ENCODE measurements around the gene DACH1. TPM values are rescaled to one million over a fixed set of nuclear protein-coding genes. Genes with fewer than 3 reads are reported as not detected.

DACH1 gene
- total and polyA plus RNA-seq, 2 donors from 2014 or later: 5.3 to 10.4 TPM

DNA sequence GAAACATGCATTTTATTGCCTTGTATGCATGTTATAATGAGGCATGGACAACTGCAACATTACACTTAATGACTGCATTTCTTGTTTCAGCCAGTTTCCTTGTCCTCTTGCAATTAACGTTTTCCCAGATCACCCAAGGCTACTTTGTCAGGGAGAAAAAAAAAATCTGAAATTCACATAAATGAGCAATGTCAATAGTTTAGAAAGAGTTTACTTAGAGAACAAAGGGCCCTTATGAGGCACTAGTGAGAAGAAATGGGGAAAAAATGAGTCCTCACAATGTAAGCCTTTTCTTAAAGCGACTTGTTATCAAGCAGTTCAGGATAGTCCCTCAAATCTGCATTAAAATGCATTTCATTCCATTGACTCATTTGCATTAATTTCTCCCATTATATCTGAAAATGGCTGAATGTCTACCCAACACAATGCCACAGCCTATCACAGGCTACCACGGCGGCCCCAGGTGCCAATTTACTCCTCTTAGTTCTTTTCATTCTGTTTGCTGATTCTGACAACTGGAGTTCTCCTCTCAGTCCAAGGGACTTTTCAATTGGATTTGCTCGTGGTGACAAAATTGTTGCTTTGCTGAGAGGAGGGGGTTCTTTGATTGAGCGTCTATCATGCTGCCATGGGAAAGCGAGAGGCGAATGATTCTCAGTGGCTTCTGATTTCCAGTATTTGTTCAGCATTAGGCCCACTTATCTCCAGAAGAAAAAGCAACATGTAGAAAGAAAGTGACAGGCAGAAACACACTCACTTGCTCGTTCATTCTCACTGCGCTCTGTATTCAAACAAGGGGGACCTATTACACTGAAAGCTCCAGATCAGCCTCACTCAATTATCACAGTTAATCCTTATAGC lies 107.1 kb downstream of the DACH1 start:
- no peak overlapping the region for H3K9ac ChIP-seq (ENCODE audit: low read length in 3 of 3)
- H3K36me3 ChIP-seq (ENCODE audit: control insufficient read depth in 2 of 3, insufficient read depth in 3 of 3, low read length in 3 of 3): no peaks in the 10 kb centered on the region
- H3K4me3 ChIP-seq (ENCODE audit: low read length in 3 of 3): no peak overlapping the region
- H3K4me1 ChIP-seq (ENCODE audit: control insufficient read depth in 2 of 3, insufficient read depth in 2 of 3, low read depth in 1 of 3, low read length in 3 of 3): peaks cover 0 to 10% (median 7%) of the 10 kb centered on the region in 3 donors
- peak in 2 of 5 donors; percentile 68 to 70 for DNase-seq
- FAIRE-seq: no peak
- H3K27ac ChIP-seq (ENCODE audit: low read depth in 2 of 2, low read length in 2 of 2): peak overlapping the region in 1 of 2 donors; percentile 32
- H3K27me3 ChIP-seq (ENCODE audit: control insufficient read depth, insufficient read depth, low read length): no peaks in the 10 kb centered on the region
- H3K9me3 ChIP-seq (ENCODE audit: control insufficient read depth in 2 of 3, insufficient read depth in 1 of 3, low read length in 3 of 3): no peaks in the 10 kb centered on the region
- TF ChIP-seq, protein P1, sequence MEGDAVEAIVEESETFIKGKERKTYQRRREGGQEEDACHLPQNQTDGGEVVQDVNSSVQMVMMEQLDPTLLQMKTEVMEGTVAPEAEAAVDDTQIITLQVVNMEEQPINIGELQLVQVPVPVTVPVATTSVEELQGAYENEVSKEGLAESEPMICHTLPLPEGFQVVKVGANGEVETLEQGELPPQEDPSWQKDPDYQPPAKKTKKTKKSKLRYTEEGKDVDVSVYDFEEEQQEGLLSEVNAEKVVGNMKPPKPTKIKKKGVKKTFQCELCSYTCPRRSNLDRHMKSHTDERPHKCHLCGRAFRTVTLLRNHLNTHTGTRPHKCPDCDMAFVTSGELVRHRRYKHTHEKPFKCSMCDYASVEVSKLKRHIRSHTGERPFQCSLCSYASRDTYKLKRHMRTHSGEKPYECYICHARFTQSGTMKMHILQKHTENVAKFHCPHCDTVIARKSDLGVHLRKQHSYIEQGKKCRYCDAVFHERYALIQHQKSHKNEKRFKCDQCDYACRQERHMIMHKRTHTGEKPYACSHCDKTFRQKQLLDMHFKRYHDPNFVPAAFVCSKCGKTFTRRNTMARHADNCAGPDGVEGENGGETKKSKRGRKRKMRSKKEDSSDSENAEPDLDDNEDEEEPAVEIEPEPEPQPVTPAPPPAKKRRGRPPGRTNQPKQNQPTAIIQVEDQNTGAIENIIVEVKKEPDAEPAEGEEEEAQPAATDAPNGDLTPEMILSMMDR (IDR thresholded peaks at IDR 0.05; ENCODE audit: borderline replicate concordance, extremely low read depth, insufficient read depth): no peak
- intact Hi-C loops (cut with DNase I): no loop called here

DNA sequence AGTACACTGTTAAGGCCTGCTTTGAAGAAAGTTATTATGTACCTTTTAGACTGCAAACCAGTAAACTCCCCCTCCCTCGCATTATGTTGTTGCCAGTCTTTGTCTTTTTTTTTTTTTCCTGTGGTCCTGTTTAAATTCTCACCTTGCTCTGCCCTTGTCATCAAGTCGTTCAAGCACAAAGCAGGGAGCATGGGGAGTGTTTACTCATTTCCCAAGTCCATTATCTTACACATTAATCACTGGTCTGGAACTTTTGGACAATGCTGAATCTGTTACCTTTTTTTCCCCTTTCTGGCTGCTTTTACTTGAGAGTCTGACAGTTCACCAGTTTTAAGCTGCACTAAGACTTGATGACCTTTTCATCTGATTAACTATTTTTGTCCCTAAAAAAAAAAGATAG lies 108.2 kb downstream of the DACH1 start:
- TF ChIP-seq, protein P1 (IDR thresholded peaks at IDR 0.05; ENCODE audit: borderline replicate concordance, extremely low read depth, insufficient read depth): no peak
- intact Hi-C loops (cut with DNase I): no loop called here
- peak in 4 of 5 donors; percentile 38 to 91 (median 70) for DNase-seq
- Histone ChIP-seq H3K4me1 (ENCODE audit: control insufficient read depth in 2 of 3, insufficient read depth in 2 of 3, low read depth in 1 of 3, low read length in 3 of 3) (peaks cover 0 to 10% (median 7%) of the 10 kb centered on the region in 3 donors), H3K27me3 (ENCODE audit: control insufficient read depth, insufficient read depth, low read length) (no peaks in the 10 kb centered on the region), H3K4me3 (ENCODE audit: low read length in 3 of 3) (no peak overlapping the region), H3K27ac (ENCODE audit: low read depth in 2 of 2, low read length in 2 of 2) (peak overlapping the region in 1 of 2 donors; percentile 73), H3K36me3 (ENCODE audit: control insufficient read depth in 2 of 3, insufficient read depth in 3 of 3, low read length in 3 of 3) (no peaks in the 10 kb centered on the region), H3K9me3 (ENCODE audit: control insufficient read depth in 2 of 3, insufficient read depth in 1 of 3, low read length in 3 of 3) (no peaks in the 10 kb centered on the region), H3K9ac (ENCODE audit: low read length in 3 of 3) (no peak overlapping the region)
- FAIRE-seq: no peak

DNA sequence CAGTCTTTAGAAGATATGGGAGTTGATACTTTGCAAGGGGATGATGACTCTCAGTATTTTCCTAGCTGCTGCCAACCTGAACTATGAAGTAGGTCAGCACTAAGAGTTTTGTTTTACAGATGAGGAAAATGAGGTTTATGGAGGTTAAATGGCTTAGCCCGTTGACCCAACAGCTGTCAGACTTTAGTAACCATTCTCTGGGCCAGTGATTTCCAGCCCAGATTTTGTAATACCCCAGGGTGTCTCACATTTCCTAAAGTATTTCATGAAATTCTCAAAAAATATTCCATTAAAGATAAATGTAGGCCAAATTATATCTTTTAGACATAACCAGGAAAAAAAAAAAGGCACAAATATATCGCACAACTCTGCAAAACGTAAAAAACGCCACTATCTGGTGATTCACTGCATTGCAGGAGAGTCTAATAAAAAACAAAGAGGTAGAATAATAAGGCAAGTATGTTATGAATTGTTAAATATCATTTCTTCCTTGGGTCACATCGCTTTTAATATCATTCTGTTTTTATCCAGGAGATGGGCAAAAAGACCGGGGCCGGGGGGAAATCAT lies 112.5 kb downstream of the DACH1 start:
- FAIRE-seq (no peak), DNase-seq (no peak)
- no peak overlapping the region for H3K9ac ChIP-seq (ENCODE audit: low read length in 3 of 3)
- intact Hi-C loops (cut with DNase I): no loop called here
- TF ChIP-seq, protein P1 (IDR thresholded peaks at IDR 0.05; ENCODE audit: borderline replicate concordance, extremely low read depth, insufficient read depth): no peak
- H3K9me3 ChIP-seq (ENCODE audit: control insufficient read depth in 2 of 3, insufficient read depth in 1 of 3, low read length in 3 of 3): no peaks in the 10 kb centered on the region
- H3K36me3 ChIP-seq (ENCODE audit: control insufficient read depth in 2 of 3, insufficient read depth in 3 of 3, low read length in 3 of 3): no peaks in the 10 kb centered on the region
- peaks cover 2 to 13% (median 12%) of the 10 kb centered on the region in 3 donors for H3K4me1 ChIP-seq (ENCODE audit: control insufficient read depth in 2 of 3, insufficient read depth in 2 of 3, low read depth in 1 of 3, low read length in 3 of 3)
- H3K27me3 ChIP-seq (ENCODE audit: control insufficient read depth, insufficient read depth, low read length): no peaks in the 10 kb centered on the region
- no peak overlapping the region for H3K4me3 ChIP-seq (ENCODE audit: low read length in 3 of 3)
- H3K27ac ChIP-seq (ENCODE audit: low read depth in 2 of 2, low read length in 2 of 2): no peak overlapping the region
